ENCODE results near the gene ST6GAL1. TPM values are rescaled to one million over a fixed set of nuclear protein-coding genes. Genes with fewer than 3 reads are reported as not detected.

The ST6GAL1 gene
- total and polyA plus RNA-seq, 2 of the 8 experiments (the other 6 are each of a cell fraction or from before 2014, with no cell fraction given): 62.8 to 80.9 TPM

DNA sequence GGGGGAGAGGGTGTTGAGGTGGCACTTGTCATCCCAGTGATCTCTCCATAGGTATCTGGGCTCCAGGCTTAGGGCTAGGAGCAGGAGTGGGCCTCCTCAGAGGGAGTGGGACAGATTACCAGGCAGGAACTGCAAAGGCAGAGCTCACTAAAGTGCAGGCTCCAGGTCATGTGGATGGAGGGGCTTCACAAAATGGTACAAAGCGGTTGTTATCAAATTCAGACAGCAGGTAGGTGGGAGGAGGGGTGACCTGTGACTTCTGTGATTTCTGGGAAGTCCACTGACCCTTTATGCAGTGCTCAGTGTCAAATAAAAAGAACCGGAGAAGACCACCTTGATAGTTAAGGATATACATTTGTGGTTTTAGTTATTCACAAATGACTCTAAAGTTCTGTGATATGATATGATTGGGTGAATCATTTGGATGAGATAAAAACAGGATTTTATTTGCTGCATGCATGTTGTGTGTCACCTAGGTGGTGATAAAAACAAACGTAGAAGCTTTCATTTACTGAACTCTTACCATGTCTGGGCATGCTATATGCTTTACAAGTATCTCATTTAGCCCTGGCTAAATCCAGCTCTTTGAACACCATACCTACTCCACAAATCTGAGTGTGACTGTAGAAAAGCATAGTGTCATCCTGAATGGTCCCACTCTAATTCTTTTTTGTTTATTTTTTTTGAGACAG lies 20.2 kb downstream of the ST6GAL1 start:
- Histone ChIP-seq H3K27ac (ENCODE audit: low read depth, low read length) (no peak overlapping the region), H2BK20ac (ENCODE audit: low read length) (no peak overlapping the region), H3K79me1 (ENCODE audit: low read depth, low read length) (peaks cover 7% of the 10 kb centered on the region), H3K9ac (replicated peaks in 1 of 4; ENCODE audit: extremely low read depth in 1 of 4, low read depth in 3 of 4, low read length in 3 of 4) (no peak overlapping the region), H4K5ac (ENCODE audit: insufficient read length, low read depth, low read length) (no peak overlapping the region), H2AFZ (ENCODE audit: low read length) (no peak overlapping the region), H2AK5ac (ENCODE audit: low read depth, low read length) (no peak overlapping the region; the same call in 1 of the 2 replicates), H3K18ac (ENCODE audit: extremely low read depth, low read length) (no peak overlapping the region), H2BK15ac (ENCODE audit: low read length) (no peak overlapping the region), H4K91ac (replicated peaks; ENCODE audit: insufficient read length, low read length) (no peak overlapping the region), H3K9me3 (ENCODE audit: insufficient read depth in 2 of 2, low read depth in 1 of 2, low read length in 1 of 2) (no peaks in the 10 kb centered on the region; a peak in 1 of 4 replicates), H3K23me2 (ENCODE audit: low read depth, low read length) (no peaks in the 10 kb centered on the region), H2BK120ac (replicated peaks; ENCODE audit: low read depth, low read length) (no peak overlapping the region), H2BK12ac (ENCODE audit: low read depth, low read length) (no peak overlapping the region), H3K27me3 (replicated peaks in 1 of 4; ENCODE audit: control insufficient read depth in 3 of 4, extremely low read depth in 1 of 4, insufficient read depth in 3 of 4, low read length in 3 of 4) (no peaks in the 10 kb centered on the region), H3K4me2 (ENCODE audit: insufficient read depth in 1 of 2, low read depth in 2 of 2, low read length in 2 of 2) (no peak overlapping the region), H4K20me1 (replicated peaks in 1 of 2; ENCODE audit: control insufficient read depth in 1 of 2, insufficient read depth in 2 of 2, low read length in 2 of 2) (peaks cover 3 to 21% of the 10 kb centered on the region in 2 experiments), H3K4me3 (ENCODE audit: extremely low read depth in 1 of 4, insufficient read depth in 2 of 4, low read depth in 3 of 4, low read length in 4 of 4) (no peak overlapping the region), H3K79me2 (ENCODE audit: control insufficient read depth in 1 of 2, insufficient read depth in 2 of 2, low read length in 2 of 2) (peaks cover 0 to 89% of the 10 kb centered on the region in 2 experiments; a peak in 3 of 4 replicates), H3K4me1 (replicated peaks in 1 of 4; ENCODE audit: control insufficient read depth in 3 of 4, insufficient read depth in 4 of 4, low read length in 3 of 4) (peaks cover 0 to 2% (median 0%) of the 10 kb centered on the region in 4 experiments; a peak in 1 of 7 replicates), H4K8ac (ENCODE audit: extremely low read depth, insufficient read depth, low read length) (peak overlapping the region; percentile 36; the same call in 1 of the 2 replicates), H3K23ac (ENCODE audit: insufficient read length) (no peak overlapping the region), H3K56ac (replicated peaks; ENCODE audit: insufficient read length, low read depth, low read length) (no peak overlapping the region), H2BK5ac (ENCODE audit: low read depth, low read length) (no peak overlapping the region), H3K14ac (ENCODE audit: insufficient read length) (no peak overlapping the region), H3K4ac (replicated peaks; ENCODE audit: insufficient read length, low read depth, low read length) (no peak overlapping the region), H3K36me3 (ENCODE audit: control insufficient read depth in 2 of 4, insufficient read depth in 4 of 4, low read length in 3 of 4) (peaks cover 0 to 16% (median 5%) of the 10 kb centered on the region in 4 experiments; a peak in 4 of 8 replicates)
- DNase-seq (ENCODE audit: low read depth in 1 of 2, low spot score in 2 of 2): no peak
- ChIA-PET POLR2A (ENCODE audit: partially characterized antibody) (interaction anchor here (0.9 to 2.3 kb wide), 4 partner anchors 10 to 15 kb away, joined by 3 to 7 read pairs (median 4); no protein-coding TSS in a partner anchor), CTCF (ENCODE audit: partially characterized antibody) (interaction anchor here (0.6 to 1.8 kb wide), 4 partner anchors 7 to 215 kb away, joined by 3 to 7 read pairs (median 4); no protein-coding TSS in a partner anchor)
- FAIRE-seq: no peak
- 93% methylated on average over 3 of the region's 3 CpGs; no CpG with 5 or more reads in 1 of the 2 experiments for WGBS, 2 experiments (ENCODE audit: extremely low coverage in 1 of 2, insufficient coverage in 1 of 2, insufficient read length in 1 of 2, insufficient replicate concordance in 2 of 2, low coverage in 1 of 2, low lambda C conversion rate in 2 of 2, missing lambda C conversion rate in 1 of 2)
- TF ChIP-seq SIRT6 (IDR thresholded peaks at IDR 0.05; ENCODE audit: low read length) (no peak), CEBPB (IDR thresholded peaks at IDR 0.05; ENCODE audit: low read depth, low read length) (no peak), HDAC6 (IDR thresholded peaks at IDR 0.05; ENCODE audit: low read depth, low read length) (no peak), SUZ12 (IDR thresholded peaks at IDR 0.05; ENCODE audit: low read length) (no peak), CBX8 (IDR thresholded peaks at IDR 0.05; ENCODE audit: borderline replicate concordance, low read depth, low read length) (no peak), SAP30 (IDR thresholded peaks at IDR 0.05; ENCODE audit: insufficient read depth, insufficient replicate concordance, low read length) (no peak), BCL11A (IDR thresholded peaks at IDR 0.05; ENCODE audit: low read depth in 2 of 2, low read length in 2 of 2) (no peak), NANOG (IDR thresholded peaks at IDR 0.05; ENCODE audit: insufficient read depth, low read depth, low read length, poor library complexity, severe bottlenecking) (no peak), TBP (IDR thresholded peaks at IDR 0.05; ENCODE audit: low read depth, low read length) (no peak), RNF2 (IDR thresholded peaks at IDR 0.05; ENCODE audit: borderline replicate concordance, low read depth, low read length, missing control alignments, poor library complexity, severe bottlenecking) (no peak), JUND (IDR thresholded peaks at IDR 0.05; ENCODE audit: low read length) (no peak), EZH2 (IDR thresholded peaks at IDR 0.05; ENCODE audit: low read depth, low read length, severe bottlenecking) (no peak)

Data from H1 (cell line).